ENCODE data around the gene PPIE. TPM values are rescaled to one million over a fixed set of nuclear protein-coding genes. Genes with fewer than 3 reads are reported as not detected.
"Not testable (repeated sequence)": the region's sequence is repeated elsewhere in the genome, so short reads cannot be mapped to it uniquely, and the experiment has no call there.

PPIE gene
- total RNA-seq, 1 donor from 2014 or later, result 36.5 TPM

GRCh38 chr1:39787468-39787867, 48.8 kb downstream of the PPIE start:
- Histone ChIP-seq H3K9me3 (no peaks in the 10 kb centered on the region), H3K4me1 (no peaks in the 10 kb centered on the region), H3K27me3 (peaks cover 20% of the 10 kb centered on the region), H3K36me3 (no peaks in the 10 kb centered on the region), H3K27ac (no peak overlapping the region), H3K4me3 (no peak overlapping the region)
- intact Hi-C loops (cut with DNase I), result no loop called here
- DNase-seq (no peak), ATAC-seq (no peak)
- TF ChIP-seq CTCF (IDR thresholded peaks at IDR 0.05), result no peak

GRCh38 chr1:39787964-39788363, 49.3 kb downstream of the PPIE start:
- H3K4me1 ChIP-seq; intact Hi-C loops (cut with DNase I); ATAC-seq; H3K4me3 ChIP-seq; DNase-seq; H3K36me3 ChIP-seq; H3K27ac ChIP-seq; H3K9me3 ChIP-seq: not testable (repeated sequence)
- peaks cover 20% of the 10 kb centered on the region for H3K27me3 ChIP-seq

GRCh38 chr1:39788426-39788757, 49.7 kb downstream of the PPIE start:
- peak; percentile 26 for ATAC-seq
- peak overlapping the region; percentile 58 for H3K4me3 ChIP-seq
- intact Hi-C loops (cut with DNase I), result no loop called here

GRCh38 chr1:39788758-39789570, 50.3 kb downstream of the PPIE start, which contains the start of gene BMP8B:
Gene BMP8B (minus strand): TSS chr1:39788865. CDS start chr1:39788485, 380 bp downstream.
- H3K4me1 ChIP-seq, result no peaks in the 10 kb centered on the region
- H3K27me3 ChIP-seq, result peaks cover 20% of the 10 kb centered on the region
- DNase-seq (peak; percentile 92), ATAC-seq (peak; percentile 94)
- TF ChIP-seq CTCF (IDR thresholded peaks at IDR 0.05), result no peak
- intact Hi-C loops (cut with DNase I), result no loop called here
- peak within 1 kb of the TSS; percentile 47 for H3K27ac ChIP-seq
- no peaks in the 10 kb centered on the region for H3K9me3 ChIP-seq
- no peaks in the 10 kb centered on the region for H3K36me3 ChIP-seq
- peak within 1 kb of the TSS; percentile 58 for H3K4me3 ChIP-seq

More at GRCh38 chr1:39788426-39788757, 49.7 kb downstream of the PPIE start:
- peaks cover 20% of the 10 kb centered on the region for H3K27me3 ChIP-seq
- no peaks in the 10 kb centered on the region for H3K36me3 ChIP-seq
- H3K9me3 ChIP-seq, result no peaks in the 10 kb centered on the region
- TF ChIP-seq CTCF (IDR thresholded peaks at IDR 0.05), result no peak
- no peak overlapping the region for H3K27ac ChIP-seq
- no peaks in the 10 kb centered on the region for H3K4me1 ChIP-seq
- DNase-seq, result no peak

GRCh38 chr1:39789571-39790110, 51.0 kb downstream of the PPIE start:
- H3K4me1 ChIP-seq, result no peaks in the 10 kb centered on the region
- no peaks in the 10 kb centered on the region for H3K36me3 ChIP-seq
- H3K27me3 ChIP-seq, result peaks cover 20% of the 10 kb centered on the region
- ATAC-seq, result no peak
- H3K4me3 ChIP-seq, result peak overlapping the region; percentile 58
- H3K9me3 ChIP-seq, result no peaks in the 10 kb centered on the region
- DNase-seq, result no peak
- intact Hi-C loops (cut with DNase I), result no loop called here
- TF ChIP-seq CTCF (IDR thresholded peaks at IDR 0.05), result no peak
- H3K27ac ChIP-seq, result peak overlapping the region; percentile 47

- Histone ChIP-seq H3K27me3 (peaks cover 17% of the 10 kb centered on the region), H3K4me3 (no peak overlapping the region), H3K27ac (no peak overlapping the region), H3K4me1 (no peaks in the 10 kb centered on the region), H3K9me3 (no peaks in the 10 kb centered on the region), H3K36me3 (no peaks in the 10 kb centered on the region)
- DNase-seq (no peak), ATAC-seq (no peak)
- intact Hi-C loops (cut with DNase I), result no loop called here
- no peak for TF ChIP-seq CTCF (IDR thresholded peaks at IDR 0.05)
These were observed 53.2 kb downstream of the PPIE start for GRCh38 chr1:39791838-39792237.

Measured in upper lobe of right lung (tissue), 1 donor.